GM15510 (cell line): ENCODE results near the gene CYB5A.

ENCODE experiments used
- POLR2A ChIP-seq: IDR thresholded peaks from 3 replicates; pipeline ENCODE4 v1.6.1; 2011; ENCODE audit warnings: borderline replicate concordance; ENCODE audit not compliant: insufficient read length; ENCODE audit errors: extremely low read depth

CYB5A gene

GRCh38 chr18:74226666-74227065, 65.1 kb downstream of the CYB5A start:
- TF ChIP-seq POLR2A, result no peak

DNA sequence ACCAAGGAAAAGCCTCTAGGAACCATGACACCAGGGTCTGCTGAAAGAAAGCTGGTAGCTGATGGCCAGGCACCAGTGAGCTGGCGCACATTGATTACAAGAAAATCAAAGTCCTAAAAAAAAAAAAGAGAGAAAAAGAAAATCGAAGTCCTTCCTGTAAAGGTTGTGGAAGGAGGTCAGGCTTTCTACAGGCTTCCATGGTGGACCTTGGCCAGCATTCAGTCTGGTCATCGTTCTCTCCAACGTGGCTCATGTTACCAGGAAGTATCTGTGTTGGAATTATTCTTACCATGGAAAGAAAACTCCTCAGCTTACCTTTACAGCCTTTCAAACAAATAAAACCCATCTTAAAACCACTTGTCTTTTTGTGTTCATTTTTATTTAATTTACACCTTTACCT, 65.6 kb downstream of the CYB5A start:
- TF ChIP-seq POLR2A, result no peak

GRCh38 chr18:74225193-74225840, 66.4 kb downstream of the CYB5A start:
- no peak for TF ChIP-seq POLR2A

GRCh38 chr18:74222710-74223494, 68.9 kb downstream of the CYB5A start:
- TF ChIP-seq POLR2A, result no peak

DNA sequence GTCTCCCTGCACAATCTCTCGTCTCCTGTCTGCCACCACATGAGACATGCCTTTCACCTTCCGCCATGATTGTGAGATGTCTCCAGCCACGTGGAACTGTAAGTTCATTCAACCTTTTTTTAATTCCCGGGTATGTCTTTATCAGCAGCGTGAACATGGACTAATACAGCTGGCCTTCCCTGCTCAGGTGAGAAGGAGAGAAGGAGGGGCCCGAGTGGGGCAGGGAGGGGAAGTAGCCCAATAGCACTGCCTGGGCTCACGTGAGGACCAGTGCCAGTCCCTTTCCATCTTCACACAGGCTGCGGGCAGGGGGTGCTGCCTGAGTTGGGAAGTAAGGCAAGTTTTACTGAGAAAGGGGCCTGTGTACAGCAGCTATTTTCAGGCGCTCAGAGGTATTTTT, 70.7 kb downstream of the CYB5A start:
- TF ChIP-seq POLR2A, result no peak

DNA sequence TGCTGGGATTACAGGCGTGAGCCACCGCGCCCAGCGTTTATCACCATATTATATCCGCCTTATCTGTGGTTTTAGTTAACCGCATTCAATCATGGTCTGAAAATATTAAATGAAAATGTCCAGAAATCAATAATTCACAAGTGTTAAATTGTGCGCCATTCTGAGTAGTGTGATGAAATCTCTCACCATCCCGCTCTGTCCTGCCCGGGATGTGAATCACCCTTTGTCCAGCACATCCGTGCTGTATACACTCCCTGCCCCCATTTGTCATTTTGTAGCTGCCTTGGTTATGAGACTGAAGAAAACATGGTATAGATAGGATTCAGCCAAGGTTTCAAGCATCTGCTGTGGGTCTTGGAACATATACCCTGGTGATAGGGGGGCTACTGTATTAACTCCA, 72.7 kb downstream of the CYB5A start:
- TF ChIP-seq POLR2A, result no peak

GRCh38 chr18:74217476-74218143, 74.2 kb downstream of the CYB5A start:
- no peak for TF ChIP-seq POLR2A

- TF ChIP-seq POLR2A, result no peak
Observed at GRCh38 chr18:74216661-74217110, 75.1 kb downstream of the CYB5A start.

- no peak for TF ChIP-seq POLR2A
Observed at GRCh38 chr18:74215863-74216262, 75.9 kb downstream of the CYB5A start.

- no peak for TF ChIP-seq POLR2A
Observed at GRCh38 chr18:74213429-74213828, 78.3 kb downstream of the CYB5A start.

DNA sequence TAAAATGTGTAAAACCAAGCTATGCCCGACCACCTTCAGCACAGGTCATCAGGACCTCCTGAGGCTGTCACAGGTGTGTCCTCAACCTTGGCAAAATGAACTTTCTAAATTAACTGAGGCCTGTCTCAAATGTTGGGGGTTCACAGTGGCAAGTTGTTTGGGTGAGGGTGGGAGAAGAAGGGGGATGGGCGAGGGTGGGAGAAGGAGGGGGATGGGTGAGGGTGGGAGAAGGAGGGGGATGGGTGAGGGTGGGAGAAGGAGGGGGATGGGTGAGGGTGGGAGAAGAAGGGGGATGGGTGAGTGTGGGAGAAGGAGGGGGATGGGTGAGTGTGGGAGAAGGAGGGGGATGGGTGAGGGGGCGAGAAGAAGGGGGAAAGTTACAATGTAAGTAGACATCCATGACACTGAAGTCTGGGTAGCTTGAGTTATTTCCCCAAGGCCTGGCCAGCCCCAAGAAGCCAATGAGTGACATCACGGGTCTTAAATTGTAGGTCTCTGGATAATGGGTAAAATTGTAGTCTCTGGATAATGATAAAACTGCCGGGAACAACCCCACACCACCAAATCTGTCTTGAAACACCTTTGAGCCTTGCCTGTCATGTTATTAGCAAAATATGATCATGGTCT, 87.1 kb downstream of the CYB5A start:
- TF ChIP-seq POLR2A, result no peak

- no peak for TF ChIP-seq POLR2A
Observed at GRCh38 chr18:74203811-74204210, 88.0 kb downstream of the CYB5A start.
